ENCODE measurements around the gene ADARB2. TPM values are rescaled to one million over a fixed set of nuclear protein-coding genes. Genes with fewer than 3 reads are reported as not detected.

Gene ADARB2
- total and polyA plus RNA-seq, 10 of the 15 experiments (the other 5 are each of a cell fraction or from before 2014, with no cell fraction given): 0.02 to 4.1 (median 0.76) TPM

GRCh38 chr10:1488970-1489548, 248.3 kb downstream of the ADARB2 start:
- Histone ChIP-seq H3K79me2 (ENCODE audit: control insufficient read depth, insufficient read depth, low read length) (no peaks in the 10 kb centered on the region), H3K4me1 (ENCODE audit: control insufficient read depth, insufficient read depth, low read length) (peaks cover 8% of the 10 kb centered on the region), H3K27me3 (replicated peaks in 1 of 2; ENCODE audit: control insufficient read depth in 2 of 2, insufficient read depth in 2 of 2, low read length in 1 of 2) (no peaks in the 10 kb centered on the region), H3K9me3 (replicated peaks; ENCODE audit: control insufficient read depth, insufficient read depth, low read length) (peaks cover 1% of the 10 kb centered on the region; the same call in 2 of the 3 replicates), H3K36me3 (ENCODE audit: control insufficient read depth in 2 of 2, insufficient read depth in 2 of 2, low read length in 1 of 2) (no peaks in the 10 kb centered on the region), H2AFZ (ENCODE audit: control insufficient read depth, low read depth, low read length) (peak overlapping the region; percentile 73), H3K27ac (ENCODE audit: control insufficient read depth, insufficient read depth) (peak overlapping the region; percentile 32; the same call in 1 of the 2 replicates), H3K4me2 (ENCODE audit: control insufficient read depth, insufficient read depth) (peak overlapping the region; percentile 68), H3K4me3 (peak overlapping the region; percentile 23; the same call in 1 of the 2 replicates), H3K9ac (ENCODE audit: control insufficient read depth, insufficient read depth, low read length) (no peak overlapping the region; the same call in 1 of the 2 replicates), H4K20me1 (ENCODE audit: control insufficient read depth, insufficient read depth) (no peaks in the 10 kb centered on the region)
- ChIA-PET SMC1A (ENCODE audit: uncharacterized antibody, unreplicated experiment) (interaction anchor here (0.6 to 2.0 kb wide), 8 partner anchors 21 to 244 kb away, joined by 3 to 16 read pairs (median 3); no protein-coding TSS in a partner anchor), POLR2A (interaction anchor here (0.7 kb wide), 1 partner anchor 249 kb away, joined by 3 read pairs; the partner anchor contains the start of gene ADARB2), RAD21 (ENCODE audit: unreplicated experiment) (interaction anchor here (0.8 kb wide), 1 partner anchor 56 kb away, joined by 3 read pairs; no protein-coding TSS in a partner anchor), CTCF (interaction anchor here (0.9 to 1.1 kb wide), 2 partner anchors 34 to 68 kb away, joined by 3 read pairs; no protein-coding TSS in a partner anchor)
- ATAC-seq: peak; percentile 96
- DNase-seq (ENCODE audit: low read depth, low spot score): peak; percentile 65
- 7% methylated on average over 20 of the region's 20 CpGs for WGBS (ENCODE audit: insufficient coverage, insufficient replicate concordance, low lambda C conversion rate, missing lambda C conversion rate)
- no TSS peak for BruUV-seq (replicated peaks)
- intact Hi-C loops (cut with micrococcal nuclease; ENCODE audit: unreplicated experiment) (loop anchor here (10.0 kb wide), 1 partner anchor 246 kb away; the partner anchor contains the start of gene ADARB2), in situ Hi-C loops (cut with MboI) (loop anchor here (5.0 kb wide), 1 partner anchor 52 kb away; no protein-coding TSS in a partner anchor)
- peak; percentile 93 for FAIRE-seq
- TF ChIP-seq ZBTB11 (CRISPR knock-in tag; IDR thresholded peaks at IDR 0.05) (no peak), LARP7 (IDR thresholded peaks at IDR 0.05) (no peak), MTA2 (IDR thresholded peaks at IDR 0.05; ENCODE audit: low read depth) (no peak; the same call in 1 of the 2 replicates), REST (IDR thresholded peaks at IDR 0.05; ENCODE audit: low read depth, low read length) (no peak), IKZF2 (IDR thresholded peaks at IDR 0.05) (peak; percentile 54; a peak in 1 of 4 replicates), CUX1 (IDR thresholded peaks at IDR 0.05; ENCODE audit: insufficient replicate concordance, low read depth, low read length) (no peak), GABPA (IDR thresholded peaks at IDR 0.05; ENCODE audit: low read depth) (peak; percentile 66; the same call in 1 of the 2 replicates), IRF4 (IDR thresholded peaks at IDR 0.05; ENCODE audit: low read depth, low read length) (0 out of 2 replicates have a peak, but pooled peaks have one; percentile 26), TBL1XR1 (IDR thresholded peaks at IDR 0.05; ENCODE audit: low read depth, low read length) (no peak), TAF1 (IDR thresholded peaks at IDR 0.05; ENCODE audit: borderline replicate concordance, low read depth, low read length) (0 out of 2 replicates have a peak, but pooled peaks have one; percentile 14)

Measured in GM12878 (cell line).